Ishikawa (cell line): ENCODE measurements around the gene RAMP1.

Experiments
- CREB1 ChIP-seq: IDR thresholded peaks from 2 replicates; pipeline ENCODE4 v1.6.1; 2012; ENCODE audit warnings: low read depth
- EGR1 ChIP-seq: IDR thresholded peaks from 2 replicates; pipeline ENCODE4 v1.6.1; 2012
- EP300 ChIP-seq: IDR thresholded peaks from 2 replicates; pipeline ENCODE4 v1.6.1; 2012; ENCODE audit warnings: borderline replicate concordance
- FOXM1 ChIP-seq: IDR thresholded peaks from 2 replicates; pipeline ENCODE4 v1.6.1; 2012; ENCODE audit warnings: low read depth, borderline replicate concordance
- NFIC ChIP-seq: IDR thresholded peaks from 2 replicates; pipeline ENCODE4 v1.6.1; 2012
- RAD21 ChIP-seq: IDR thresholded peaks from 2 replicates; pipeline ENCODE4 v1.6.1; 2012; ENCODE audit warnings: low read depth
- TAF1 ChIP-seq: IDR thresholded peaks from 2 replicates; pipeline ENCODE4 v1.6.1; 2012; ENCODE audit warnings: low read depth, mild to moderate bottlenecking
- TCF12 ChIP-seq: IDR thresholded peaks from 2 replicates; pipeline ENCODE4 v1.6.1; 2012; ENCODE audit warnings: low read depth
- TEAD4 ChIP-seq: IDR thresholded peaks from 2 replicates; pipeline ENCODE4 v1.6.1; 2012
- YY1 ChIP-seq: IDR thresholded peaks from 2 replicates; pipeline ENCODE4 v1.6.1; 2012; ENCODE audit warnings: low read depth
- TF ChIP-seq, protein P1 (sequence below): IDR thresholded peaks from 2 replicates; pipeline ENCODE4 v1.6.1; 2012
- TF ChIP-seq, protein P2 (sequence below): IDR thresholded peaks from 2 replicates; pipeline ENCODE4 v1.6.1; 2012
- TF ChIP-seq, protein P3 (sequence below): IDR thresholded peaks from 2 replicates; pipeline ENCODE4 v1.6.1; 2012; ENCODE audit warnings: low read depth, mild to moderate bottlenecking

DNA sequence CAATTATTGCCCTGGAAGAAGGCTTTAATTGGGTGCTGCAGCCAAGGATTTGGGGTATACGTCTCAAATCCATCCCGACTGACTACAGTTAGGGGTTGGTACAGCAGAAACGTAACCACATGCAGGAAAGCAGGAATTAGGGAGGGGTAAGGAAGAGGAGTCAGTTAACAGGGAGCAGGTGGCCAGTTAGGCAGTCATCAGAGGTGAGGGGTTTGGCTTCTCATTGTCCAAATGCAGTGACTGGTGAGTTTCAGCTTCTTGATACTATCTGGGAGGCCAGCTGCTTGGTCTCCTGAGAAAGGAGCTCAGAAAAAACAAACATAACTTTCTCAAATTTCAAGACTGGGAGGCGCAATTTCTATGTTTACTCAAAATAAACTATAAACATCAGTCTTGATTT is 68.6 kb downstream of the RAMP1 start:
- TF ChIP-seq CREB1, result no peak
- no peak for TF ChIP-seq RAD21
- TF ChIP-seq, protein P1, sequence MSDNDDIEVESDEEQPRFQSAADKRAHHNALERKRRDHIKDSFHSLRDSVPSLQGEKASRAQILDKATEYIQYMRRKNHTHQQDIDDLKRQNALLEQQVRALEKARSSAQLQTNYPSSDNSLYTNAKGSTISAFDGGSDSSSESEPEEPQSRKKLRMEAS, result no peak
- no peak for TF ChIP-seq EP300
- no peak for TF ChIP-seq YY1
- TF ChIP-seq, protein P2, sequence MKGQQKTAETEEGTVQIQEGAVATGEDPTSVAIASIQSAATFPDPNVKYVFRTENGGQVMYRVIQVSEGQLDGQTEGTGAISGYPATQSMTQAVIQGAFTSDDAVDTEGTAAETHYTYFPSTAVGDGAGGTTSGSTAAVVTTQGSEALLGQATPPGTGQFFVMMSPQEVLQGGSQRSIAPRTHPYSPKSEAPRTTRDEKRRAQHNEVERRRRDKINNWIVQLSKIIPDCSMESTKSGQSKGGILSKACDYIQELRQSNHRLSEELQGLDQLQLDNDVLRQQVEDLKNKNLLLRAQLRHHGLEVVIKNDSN, result no peak
- TF ChIP-seq, protein P3, sequence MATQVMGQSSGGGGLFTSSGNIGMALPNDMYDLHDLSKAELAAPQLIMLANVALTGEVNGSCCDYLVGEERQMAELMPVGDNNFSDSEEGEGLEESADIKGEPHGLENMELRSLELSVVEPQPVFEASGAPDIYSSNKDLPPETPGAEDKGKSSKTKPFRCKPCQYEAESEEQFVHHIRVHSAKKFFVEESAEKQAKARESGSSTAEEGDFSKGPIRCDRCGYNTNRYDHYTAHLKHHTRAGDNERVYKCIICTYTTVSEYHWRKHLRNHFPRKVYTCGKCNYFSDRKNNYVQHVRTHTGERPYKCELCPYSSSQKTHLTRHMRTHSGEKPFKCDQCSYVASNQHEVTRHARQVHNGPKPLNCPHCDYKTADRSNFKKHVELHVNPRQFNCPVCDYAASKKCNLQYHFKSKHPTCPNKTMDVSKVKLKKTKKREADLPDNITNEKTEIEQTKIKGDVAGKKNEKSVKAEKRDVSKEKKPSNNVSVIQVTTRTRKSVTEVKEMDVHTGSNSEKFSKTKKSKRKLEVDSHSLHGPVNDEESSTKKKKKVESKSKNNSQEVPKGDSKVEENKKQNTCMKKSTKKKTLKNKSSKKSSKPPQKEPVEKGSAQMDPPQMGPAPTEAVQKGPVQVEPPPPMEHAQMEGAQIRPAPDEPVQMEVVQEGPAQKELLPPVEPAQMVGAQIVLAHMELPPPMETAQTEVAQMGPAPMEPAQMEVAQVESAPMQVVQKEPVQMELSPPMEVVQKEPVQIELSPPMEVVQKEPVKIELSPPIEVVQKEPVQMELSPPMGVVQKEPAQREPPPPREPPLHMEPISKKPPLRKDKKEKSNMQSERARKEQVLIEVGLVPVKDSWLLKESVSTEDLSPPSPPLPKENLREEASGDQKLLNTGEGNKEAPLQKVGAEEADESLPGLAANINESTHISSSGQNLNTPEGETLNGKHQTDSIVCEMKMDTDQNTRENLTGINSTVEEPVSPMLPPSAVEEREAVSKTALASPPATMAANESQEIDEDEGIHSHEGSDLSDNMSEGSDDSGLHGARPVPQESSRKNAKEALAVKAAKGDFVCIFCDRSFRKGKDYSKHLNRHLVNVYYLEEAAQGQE, result no peak
- no peak for TF ChIP-seq TEAD4
- no peak for TF ChIP-seq TCF12
- no peak for TF ChIP-seq NFIC
- no peak for TF ChIP-seq FOXM1
- no peak for TF ChIP-seq TAF1
- TF ChIP-seq EGR1, result no peak
